ENCODE measurements around the gene TGIF1. TPM values are rescaled to one million over a fixed set of nuclear protein-coding genes. Genes with fewer than 3 reads are reported as not detected.

TGIF1 gene
- total and polyA plus RNA-seq, 10 of the 15 experiments (the other 5 are each of a cell fraction or from before 2014, with no cell fraction given): 1.8 to 8.5 (median 6.4) TPM

DNA sequence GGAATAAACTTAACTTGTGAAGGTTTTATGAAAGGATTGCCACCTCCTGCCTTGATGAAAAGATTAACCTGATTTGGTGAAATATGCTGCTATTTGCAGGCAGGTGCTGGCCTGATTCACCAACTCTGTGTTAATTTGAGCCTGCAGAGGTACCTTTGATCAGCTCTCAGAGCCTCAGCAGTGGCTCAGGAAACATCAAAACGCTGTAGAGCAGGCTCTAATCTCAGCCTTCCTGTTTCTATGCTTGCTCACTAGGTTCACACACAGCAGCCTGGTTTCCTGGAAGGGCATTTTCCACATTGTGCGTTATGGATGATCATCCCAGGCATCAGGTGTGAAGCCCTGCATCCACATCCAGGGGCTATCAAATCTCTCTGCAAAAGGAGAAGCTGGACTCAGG, 16.9 kb downstream of the TGIF1 start:
- DNase-seq (ENCODE audit: low read depth, low spot score) (no peak), ATAC-seq (no peak), FAIRE-seq (no peak)
- no peak overlapping the region for H3K27ac ChIP-seq (ENCODE audit: control insufficient read depth, insufficient read depth)
- H3K79me2 ChIP-seq (ENCODE audit: control insufficient read depth, insufficient read depth, low read length): no peaks in the 10 kb centered on the region
- H4K20me1 ChIP-seq (ENCODE audit: control insufficient read depth, insufficient read depth): no peaks in the 10 kb centered on the region
- ChIA-PET SMC1A (ENCODE audit: uncharacterized antibody, unreplicated experiment) (interaction anchor here (0.6 to 3.0 kb wide), 9 partner anchors 8 to 429 kb away, joined by 3 to 27 read pairs (median 5); no protein-coding TSS in a partner anchor), CTCF (interaction anchor here (0.6 to 3.0 kb wide), 4 partner anchors 9 to 153 kb away, joined by 3 to 16 read pairs (median 4); no protein-coding TSS in a partner anchor), RAD21 (ENCODE audit: unreplicated experiment) (interaction anchor here (0.9 to 1.3 kb wide), 2 partner anchors 13 to 15 kb away, joined by 3 read pairs; no protein-coding TSS in a partner anchor), POLR2A (interaction anchor here (0.6 kb wide), 1 partner anchor 218 kb away, joined by 3 read pairs; no protein-coding TSS in a partner anchor)
- no peak overlapping the region for H3K4me2 ChIP-seq (ENCODE audit: control insufficient read depth, insufficient read depth)
- 50% methylated on average over 2 of the region's 2 CpGs for WGBS (ENCODE audit: insufficient coverage, insufficient replicate concordance, low lambda C conversion rate, missing lambda C conversion rate)
- H3K36me3 ChIP-seq (ENCODE audit: control insufficient read depth in 2 of 2, insufficient read depth in 2 of 2, low read length in 1 of 2): no peaks in the 10 kb centered on the region
- no peak overlapping the region for H3K4me3 ChIP-seq
- H2AFZ ChIP-seq (ENCODE audit: control insufficient read depth, low read depth, low read length): no peak overlapping the region
- H3K9ac ChIP-seq (ENCODE audit: control insufficient read depth, insufficient read depth, low read length): no peak overlapping the region
- H3K9me3 ChIP-seq (replicated peaks; ENCODE audit: control insufficient read depth, insufficient read depth, low read length): peaks cover 3% of the 10 kb centered on the region; the same call in 1 of the 3 replicates
- intact Hi-C loops (cut with micrococcal nuclease; ENCODE audit: unreplicated experiment): no loop called here
- no peaks in the 10 kb centered on the region for H3K4me1 ChIP-seq (ENCODE audit: control insufficient read depth, insufficient read depth, low read length)
- no TSS peak for BruUV-seq (replicated peaks)
- H3K27me3 ChIP-seq (replicated peaks in 1 of 2; ENCODE audit: control insufficient read depth in 2 of 2, insufficient read depth in 2 of 2, low read length in 1 of 2): no peaks in the 10 kb centered on the region
- in situ Hi-C loops (cut with MboI): no loop called here
- TF ChIP-seq, protein P1, sequence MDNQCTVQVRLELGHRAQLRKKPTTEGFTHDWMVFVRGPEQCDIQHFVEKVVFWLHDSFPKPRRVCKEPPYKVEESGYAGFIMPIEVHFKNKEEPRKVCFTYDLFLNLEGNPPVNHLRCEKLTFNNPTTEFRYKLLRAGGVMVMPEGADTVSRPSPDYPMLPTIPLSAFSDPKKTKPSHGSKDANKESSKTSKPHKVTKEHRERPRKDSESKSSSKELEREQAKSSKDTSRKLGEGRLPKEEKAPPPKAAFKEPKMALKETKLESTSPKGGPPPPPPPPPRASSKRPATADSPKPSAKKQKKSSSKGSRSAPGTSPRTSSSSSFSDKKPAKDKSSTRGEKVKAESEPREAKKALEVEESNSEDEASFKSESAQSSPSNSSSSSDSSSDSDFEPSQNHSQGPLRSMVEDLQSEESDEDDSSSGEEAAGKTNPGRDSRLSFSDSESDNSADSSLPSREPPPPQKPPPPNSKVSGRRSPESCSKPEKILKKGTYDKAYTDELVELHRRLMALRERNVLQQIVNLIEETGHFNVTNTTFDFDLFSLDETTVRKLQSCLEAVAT (IDR thresholded peaks at IDR 0.05): no peak
- TF ChIP-seq NFYB (IDR thresholded peaks at IDR 0.05; ENCODE audit: insufficient read depth, low read depth, low read length): no peak
- TF ChIP-seq SUZ12 (IDR thresholded peaks at IDR 0.05; ENCODE audit: unreplicated experiment): no peak
- TF ChIP-seq RFX5 (IDR thresholded peaks at IDR 0.05; ENCODE audit: low read depth, low read length): no peak
- TF ChIP-seq, protein P2, sequence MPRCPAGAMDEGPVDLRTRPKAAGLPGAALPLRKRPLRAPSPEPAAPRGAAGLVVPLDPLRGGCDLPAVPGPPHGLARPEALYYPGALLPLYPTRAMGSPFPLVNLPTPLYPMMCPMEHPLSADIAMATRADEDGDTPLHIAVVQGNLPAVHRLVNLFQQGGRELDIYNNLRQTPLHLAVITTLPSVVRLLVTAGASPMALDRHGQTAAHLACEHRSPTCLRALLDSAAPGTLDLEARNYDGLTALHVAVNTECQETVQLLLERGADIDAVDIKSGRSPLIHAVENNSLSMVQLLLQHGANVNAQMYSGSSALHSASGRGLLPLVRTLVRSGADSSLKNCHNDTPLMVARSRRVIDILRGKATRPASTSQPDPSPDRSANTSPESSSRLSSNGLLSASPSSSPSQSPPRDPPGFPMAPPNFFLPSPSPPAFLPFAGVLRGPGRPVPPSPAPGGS (IDR thresholded peaks at IDR 0.05; ENCODE audit: borderline replicate concordance, insufficient read depth, low read depth, low read length, poor library complexity, severe bottlenecking): no peak
- no peak for TF ChIP-seq POLR2AphosphoS5 (IDR thresholded peaks at IDR 0.05; ENCODE audit: low read length)
- no peak for TF ChIP-seq POU2F2 (IDR thresholded peaks at IDR 0.05; ENCODE audit: borderline replicate concordance, low read depth, low read length)
- no peak for TF ChIP-seq FOXM1 (IDR thresholded peaks at IDR 0.05; ENCODE audit: low read depth, low read length)
- no peak for TF ChIP-seq NFXL1 (IDR thresholded peaks at IDR 0.05; ENCODE audit: borderline replicate concordance)
- TF ChIP-seq, protein P3, sequence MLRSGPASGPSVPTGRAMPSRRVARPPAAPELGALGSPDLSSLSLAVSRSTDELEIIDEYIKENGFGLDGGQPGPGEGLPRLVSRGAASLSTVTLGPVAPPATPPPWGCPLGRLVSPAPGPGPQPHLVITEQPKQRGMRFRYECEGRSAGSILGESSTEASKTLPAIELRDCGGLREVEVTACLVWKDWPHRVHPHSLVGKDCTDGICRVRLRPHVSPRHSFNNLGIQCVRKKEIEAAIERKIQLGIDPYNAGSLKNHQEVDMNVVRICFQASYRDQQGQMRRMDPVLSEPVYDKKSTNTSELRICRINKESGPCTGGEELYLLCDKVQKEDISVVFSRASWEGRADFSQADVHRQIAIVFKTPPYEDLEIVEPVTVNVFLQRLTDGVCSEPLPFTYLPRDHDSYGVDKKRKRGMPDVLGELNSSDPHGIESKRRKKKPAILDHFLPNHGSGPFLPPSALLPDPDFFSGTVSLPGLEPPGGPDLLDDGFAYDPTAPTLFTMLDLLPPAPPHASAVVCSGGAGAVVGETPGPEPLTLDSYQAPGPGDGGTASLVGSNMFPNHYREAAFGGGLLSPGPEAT (IDR thresholded peaks at IDR 0.05; ENCODE audit: low read depth): no peak
- TF ChIP-seq POLR2AphosphoS2 (IDR thresholded peaks at IDR 0.05; ENCODE audit: low read depth, low read length): no peak
- no peak for TF ChIP-seq RUNX3 (IDR thresholded peaks at IDR 0.05; ENCODE audit: low read length)
- TF ChIP-seq, protein P4, sequence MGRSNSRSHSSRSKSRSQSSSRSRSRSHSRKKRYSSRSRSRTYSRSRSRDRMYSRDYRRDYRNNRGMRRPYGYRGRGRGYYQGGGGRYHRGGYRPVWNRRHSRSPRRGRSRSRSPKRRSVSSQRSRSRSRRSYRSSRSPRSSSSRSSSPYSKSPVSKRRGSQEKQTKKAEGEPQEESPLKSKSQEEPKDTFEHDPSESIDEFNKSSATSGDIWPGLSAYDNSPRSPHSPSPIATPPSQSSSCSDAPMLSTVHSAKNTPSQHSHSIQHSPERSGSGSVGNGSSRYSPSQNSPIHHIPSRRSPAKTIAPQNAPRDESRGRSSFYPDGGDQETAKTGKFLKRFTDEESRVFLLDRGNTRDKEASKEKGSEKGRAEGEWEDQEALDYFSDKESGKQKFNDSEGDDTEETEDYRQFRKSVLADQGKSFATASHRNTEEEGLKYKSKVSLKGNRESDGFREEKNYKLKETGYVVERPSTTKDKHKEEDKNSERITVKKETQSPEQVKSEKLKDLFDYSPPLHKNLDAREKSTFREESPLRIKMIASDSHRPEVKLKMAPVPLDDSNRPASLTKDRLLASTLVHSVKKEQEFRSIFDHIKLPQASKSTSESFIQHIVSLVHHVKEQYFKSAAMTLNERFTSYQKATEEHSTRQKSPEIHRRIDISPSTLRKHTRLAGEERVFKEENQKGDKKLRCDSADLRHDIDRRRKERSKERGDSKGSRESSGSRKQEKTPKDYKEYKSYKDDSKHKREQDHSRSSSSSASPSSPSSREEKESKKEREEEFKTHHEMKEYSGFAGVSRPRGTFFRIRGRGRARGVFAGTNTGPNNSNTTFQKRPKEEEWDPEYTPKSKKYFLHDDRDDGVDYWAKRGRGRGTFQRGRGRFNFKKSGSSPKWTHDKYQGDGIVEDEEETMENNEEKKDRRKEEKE (IDR thresholded peaks at IDR 0.05): no peak
- TF ChIP-seq, protein P5, sequence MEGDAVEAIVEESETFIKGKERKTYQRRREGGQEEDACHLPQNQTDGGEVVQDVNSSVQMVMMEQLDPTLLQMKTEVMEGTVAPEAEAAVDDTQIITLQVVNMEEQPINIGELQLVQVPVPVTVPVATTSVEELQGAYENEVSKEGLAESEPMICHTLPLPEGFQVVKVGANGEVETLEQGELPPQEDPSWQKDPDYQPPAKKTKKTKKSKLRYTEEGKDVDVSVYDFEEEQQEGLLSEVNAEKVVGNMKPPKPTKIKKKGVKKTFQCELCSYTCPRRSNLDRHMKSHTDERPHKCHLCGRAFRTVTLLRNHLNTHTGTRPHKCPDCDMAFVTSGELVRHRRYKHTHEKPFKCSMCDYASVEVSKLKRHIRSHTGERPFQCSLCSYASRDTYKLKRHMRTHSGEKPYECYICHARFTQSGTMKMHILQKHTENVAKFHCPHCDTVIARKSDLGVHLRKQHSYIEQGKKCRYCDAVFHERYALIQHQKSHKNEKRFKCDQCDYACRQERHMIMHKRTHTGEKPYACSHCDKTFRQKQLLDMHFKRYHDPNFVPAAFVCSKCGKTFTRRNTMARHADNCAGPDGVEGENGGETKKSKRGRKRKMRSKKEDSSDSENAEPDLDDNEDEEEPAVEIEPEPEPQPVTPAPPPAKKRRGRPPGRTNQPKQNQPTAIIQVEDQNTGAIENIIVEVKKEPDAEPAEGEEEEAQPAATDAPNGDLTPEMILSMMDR (IDR thresholded peaks at IDR 0.05 in 2 of 3, conservative IDR thresholded peaks at IDR 0.05 in 1 of 3; ENCODE audit: control insufficient read depth in 2 of 3, extremely low read depth in 1 of 3, insufficient read depth in 1 of 3, low read depth in 3 of 3, low read length in 3 of 3): no peak

Measured in GM12878 (cell line).